ENCODE measurements around the gene TNFSF13B.
"Not testable (repeated sequence)": the region's sequence is repeated elsewhere in the genome, so short reads cannot be mapped to it uniquely, and the experiment has no call there.

DNA sequence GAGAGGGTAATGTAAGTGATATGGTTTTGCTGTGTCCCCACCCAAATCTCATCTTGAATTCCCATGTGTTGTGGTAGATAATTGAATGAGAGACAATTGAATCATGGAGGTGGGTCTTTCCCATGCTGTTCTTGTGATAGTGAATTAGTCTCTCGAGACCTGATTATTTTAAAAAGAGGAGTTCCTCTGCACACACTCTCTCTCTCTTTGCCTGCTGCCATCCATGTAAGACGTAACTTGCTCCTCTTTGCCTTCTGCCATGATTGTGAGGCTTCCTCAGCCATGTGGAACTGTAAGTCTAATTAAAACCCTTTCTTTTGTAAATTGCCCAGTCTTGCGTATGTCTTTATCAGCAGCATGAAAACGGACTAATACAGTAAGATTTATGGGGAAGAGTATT lies 42.1 kb downstream of the TNFSF13B start:
- TF ChIP-seq NRF1 (IDR thresholded peaks at IDR 0.05; ENCODE audit: low read depth, low read length); POLR2AphosphoS5 (IDR thresholded peaks at IDR 0.05; ENCODE audit: low read depth, low read length); TEAD4 (IDR thresholded peaks at IDR 0.05; ENCODE audit: borderline replicate concordance, insufficient read depth); RFX5 (IDR thresholded peaks at IDR 0.05; ENCODE audit: low read length); RAD21 (IDR thresholded peaks at IDR 0.05; ENCODE audit: low read length); MXI1 (IDR thresholded peaks at IDR 0.05; ENCODE audit: low read depth, low read length); MEF2A (IDR thresholded peaks at IDR 0.05; ENCODE audit: borderline replicate concordance, low read depth); GATA2 (CRISPR knock-in tag; IDR thresholded peaks at IDR 0.05): not testable (repeated sequence)
- TF ChIP-seq, protein P1, sequence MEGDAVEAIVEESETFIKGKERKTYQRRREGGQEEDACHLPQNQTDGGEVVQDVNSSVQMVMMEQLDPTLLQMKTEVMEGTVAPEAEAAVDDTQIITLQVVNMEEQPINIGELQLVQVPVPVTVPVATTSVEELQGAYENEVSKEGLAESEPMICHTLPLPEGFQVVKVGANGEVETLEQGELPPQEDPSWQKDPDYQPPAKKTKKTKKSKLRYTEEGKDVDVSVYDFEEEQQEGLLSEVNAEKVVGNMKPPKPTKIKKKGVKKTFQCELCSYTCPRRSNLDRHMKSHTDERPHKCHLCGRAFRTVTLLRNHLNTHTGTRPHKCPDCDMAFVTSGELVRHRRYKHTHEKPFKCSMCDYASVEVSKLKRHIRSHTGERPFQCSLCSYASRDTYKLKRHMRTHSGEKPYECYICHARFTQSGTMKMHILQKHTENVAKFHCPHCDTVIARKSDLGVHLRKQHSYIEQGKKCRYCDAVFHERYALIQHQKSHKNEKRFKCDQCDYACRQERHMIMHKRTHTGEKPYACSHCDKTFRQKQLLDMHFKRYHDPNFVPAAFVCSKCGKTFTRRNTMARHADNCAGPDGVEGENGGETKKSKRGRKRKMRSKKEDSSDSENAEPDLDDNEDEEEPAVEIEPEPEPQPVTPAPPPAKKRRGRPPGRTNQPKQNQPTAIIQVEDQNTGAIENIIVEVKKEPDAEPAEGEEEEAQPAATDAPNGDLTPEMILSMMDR (IDR thresholded peaks at IDR 0.05) = not testable (repeated sequence)
- TF ChIP-seq, protein P2, sequence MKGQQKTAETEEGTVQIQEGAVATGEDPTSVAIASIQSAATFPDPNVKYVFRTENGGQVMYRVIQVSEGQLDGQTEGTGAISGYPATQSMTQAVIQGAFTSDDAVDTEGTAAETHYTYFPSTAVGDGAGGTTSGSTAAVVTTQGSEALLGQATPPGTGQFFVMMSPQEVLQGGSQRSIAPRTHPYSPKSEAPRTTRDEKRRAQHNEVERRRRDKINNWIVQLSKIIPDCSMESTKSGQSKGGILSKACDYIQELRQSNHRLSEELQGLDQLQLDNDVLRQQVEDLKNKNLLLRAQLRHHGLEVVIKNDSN (IDR thresholded peaks at IDR 0.05; ENCODE audit: borderline replicate concordance, low read depth) = not testable (repeated sequence)
- TF ChIP-seq, protein P3, sequence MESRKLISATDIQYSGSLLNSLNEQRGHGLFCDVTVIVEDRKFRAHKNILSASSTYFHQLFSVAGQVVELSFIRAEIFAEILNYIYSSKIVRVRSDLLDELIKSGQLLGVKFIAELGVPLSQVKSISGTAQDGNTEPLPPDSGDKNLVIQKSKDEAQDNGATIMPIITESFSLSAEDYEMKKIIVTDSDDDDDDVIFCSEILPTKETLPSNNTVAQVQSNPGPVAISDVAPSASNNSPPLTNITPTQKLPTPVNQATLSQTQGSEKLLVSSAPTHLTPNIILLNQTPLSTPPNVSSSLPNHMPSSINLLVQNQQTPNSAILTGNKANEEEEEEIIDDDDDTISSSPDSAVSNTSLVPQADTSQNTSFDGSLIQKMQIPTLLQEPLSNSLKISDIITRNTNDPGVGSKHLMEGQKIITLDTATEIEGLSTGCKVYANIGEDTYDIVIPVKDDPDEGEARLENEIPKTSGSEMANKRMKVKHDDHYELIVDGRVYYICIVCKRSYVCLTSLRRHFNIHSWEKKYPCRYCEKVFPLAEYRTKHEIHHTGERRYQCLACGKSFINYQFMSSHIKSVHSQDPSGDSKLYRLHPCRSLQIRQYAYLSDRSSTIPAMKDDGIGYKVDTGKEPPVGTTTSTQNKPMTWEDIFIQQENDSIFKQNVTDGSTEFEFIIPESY (IDR thresholded peaks at IDR 0.05; ENCODE audit: borderline replicate concordance, low read depth) = not testable (repeated sequence)
